Chondrocyte (in vitro differentiated cells): ENCODE data around the gene SCAF1. TPM values are rescaled to one million over a fixed set of nuclear protein-coding genes. Genes with fewer than 3 reads are reported as not detected.

Experiments
- DNase-seq: peaks from one replicate; pipeline ENCODE4 v3.0.0; 2021; ENCODE audit warnings: mixed read lengths, low spot score
- H3K27ac Mint-ChIP-seq: one replicate; pipeline ENCODE4 v1.8.0; 2021; ENCODE audit warnings: mild to moderate bottlenecking, moderate library complexity, mixed read lengths; ENCODE audit not compliant: unreplicated experiment
- H3K27me3 Mint-ChIP-seq: 2 replicates; pipeline ENCODE4 v1.8.0; 2021; ENCODE audit warnings: low read depth, mixed read lengths
- H3K36me3 Mint-ChIP-seq: 2 replicates; pipeline ENCODE4 v1.8.0; 2021; ENCODE audit warnings: low read depth, mixed read lengths
- H3K4me1 Mint-ChIP-seq: 2 replicates; pipeline ENCODE4 v1.8.0; 2021; ENCODE audit warnings: low read depth, mild to moderate bottlenecking, mixed read lengths
- H3K4me3 Mint-ChIP-seq: one replicate; pipeline ENCODE4 v1.8.0; 2021; ENCODE audit warnings: mild to moderate bottlenecking, moderate library complexity, mixed read lengths; ENCODE audit not compliant: unreplicated experiment
- H3K9me3 Mint-ChIP-seq: 2 replicates; pipeline ENCODE4 v1.8.0; 2021; ENCODE audit warnings: low read depth, mixed read lengths
- total RNA-seq: library from RNA; stranded (reverse); gene quantifications from 3 replicates; pipeline ENCODE4 v1.2.1, GENCODE V29; 2021
- TF ChIP-seq, protein P1 (sequence below): fragments of 200-600 bp; sonication (generic); IDR thresholded peaks from 2 replicates; pipeline ENCODE4 v1.5.0; 2021; ENCODE audit warnings: antibody characterized with exemption, mild to moderate bottlenecking, moderate library complexity

The SCAF1 gene
- total RNA-seq, 1 donor from 2014 or later = 76.3 TPM

DNA sequence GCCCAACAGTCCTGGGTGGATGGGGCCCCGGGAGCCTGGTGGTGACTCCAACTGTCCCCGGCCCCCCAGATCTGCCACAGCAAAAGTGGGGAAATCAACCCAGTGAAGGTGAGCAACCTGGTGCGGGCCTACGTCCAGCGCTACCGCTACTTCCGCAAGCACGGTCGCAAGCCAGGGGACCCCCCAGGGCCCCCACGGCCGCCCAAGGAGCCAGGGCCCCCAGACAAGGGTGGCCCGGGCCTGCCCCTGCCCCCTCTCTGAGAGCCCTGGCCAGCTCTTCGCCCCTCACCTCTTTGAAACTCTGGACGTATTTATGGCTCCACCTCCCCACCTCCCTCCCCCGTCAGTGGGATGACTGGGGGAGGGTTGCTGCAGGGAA, 16.1 kb downstream of the SCAF1 start:
- Mint-ChIP-seq H3K9me3 (no peaks in the 10 kb centered on the region), H3K36me3 (peaks cover 16% of the 10 kb centered on the region), H3K4me1 (no peaks in the 10 kb centered on the region), H3K4me3 (no peak overlapping the region), H3K27me3 (no peaks in the 10 kb centered on the region), H3K27ac (no peak overlapping the region)
- TF ChIP-seq, protein P1, sequence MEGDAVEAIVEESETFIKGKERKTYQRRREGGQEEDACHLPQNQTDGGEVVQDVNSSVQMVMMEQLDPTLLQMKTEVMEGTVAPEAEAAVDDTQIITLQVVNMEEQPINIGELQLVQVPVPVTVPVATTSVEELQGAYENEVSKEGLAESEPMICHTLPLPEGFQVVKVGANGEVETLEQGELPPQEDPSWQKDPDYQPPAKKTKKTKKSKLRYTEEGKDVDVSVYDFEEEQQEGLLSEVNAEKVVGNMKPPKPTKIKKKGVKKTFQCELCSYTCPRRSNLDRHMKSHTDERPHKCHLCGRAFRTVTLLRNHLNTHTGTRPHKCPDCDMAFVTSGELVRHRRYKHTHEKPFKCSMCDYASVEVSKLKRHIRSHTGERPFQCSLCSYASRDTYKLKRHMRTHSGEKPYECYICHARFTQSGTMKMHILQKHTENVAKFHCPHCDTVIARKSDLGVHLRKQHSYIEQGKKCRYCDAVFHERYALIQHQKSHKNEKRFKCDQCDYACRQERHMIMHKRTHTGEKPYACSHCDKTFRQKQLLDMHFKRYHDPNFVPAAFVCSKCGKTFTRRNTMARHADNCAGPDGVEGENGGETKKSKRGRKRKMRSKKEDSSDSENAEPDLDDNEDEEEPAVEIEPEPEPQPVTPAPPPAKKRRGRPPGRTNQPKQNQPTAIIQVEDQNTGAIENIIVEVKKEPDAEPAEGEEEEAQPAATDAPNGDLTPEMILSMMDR = no peak
- DNase-seq = no peak

DNA sequence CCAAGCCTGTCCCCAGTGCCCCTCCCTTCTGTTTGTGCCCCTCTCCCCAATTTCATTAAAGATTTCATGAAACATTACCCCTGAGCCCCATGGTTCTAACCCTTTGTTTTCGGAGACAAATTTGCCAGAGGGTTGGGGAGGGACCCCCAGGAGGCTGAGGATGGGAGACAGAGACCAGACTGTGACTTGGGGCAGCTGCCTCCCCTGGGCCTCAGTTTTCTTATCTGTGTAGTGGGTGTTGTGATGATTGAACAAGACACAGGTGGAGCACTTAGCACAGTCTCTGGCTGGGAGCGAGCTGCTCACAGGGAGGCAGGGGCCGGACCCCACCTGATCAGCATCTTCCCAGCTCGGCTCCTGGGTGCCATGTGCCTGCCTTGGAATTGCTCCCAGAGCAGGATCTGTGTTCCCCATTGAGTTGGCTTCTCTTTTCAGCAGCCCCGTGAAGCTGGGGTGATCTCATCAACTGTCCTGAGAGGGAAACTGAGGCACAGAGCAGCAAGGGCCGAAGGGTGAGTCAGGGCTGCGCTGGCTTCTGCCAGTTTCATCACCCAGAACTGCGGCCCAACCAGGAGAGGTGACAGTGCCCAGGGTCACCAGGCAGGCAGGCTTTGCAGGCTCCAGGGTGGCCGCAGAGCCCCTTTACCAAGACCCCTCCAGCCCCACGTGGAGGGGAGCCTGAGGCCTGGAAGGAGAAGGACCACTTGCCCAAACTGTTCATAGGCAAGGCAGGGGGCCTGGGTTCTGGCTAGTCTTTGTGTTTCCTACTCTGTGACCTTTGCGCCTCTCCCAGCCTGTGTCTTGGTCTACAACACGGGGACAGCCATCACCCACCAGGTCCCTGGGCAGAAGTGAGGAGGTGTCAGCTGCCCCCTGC, 16.8 kb downstream of the SCAF1 start:
- no peak for DNase-seq
- TF ChIP-seq, protein P1 = no peak
- peaks cover 15% of the 10 kb centered on the region for H3K36me3 Mint-ChIP-seq
- no peaks in the 10 kb centered on the region for H3K27me3 Mint-ChIP-seq
- no peak overlapping the region for H3K4me3 Mint-ChIP-seq
- H3K4me1 Mint-ChIP-seq = peaks cover 2% of the 10 kb centered on the region
- no peaks in the 10 kb centered on the region for H3K9me3 Mint-ChIP-seq
- H3K27ac Mint-ChIP-seq = peak overlapping the region; percentile 32

DNA sequence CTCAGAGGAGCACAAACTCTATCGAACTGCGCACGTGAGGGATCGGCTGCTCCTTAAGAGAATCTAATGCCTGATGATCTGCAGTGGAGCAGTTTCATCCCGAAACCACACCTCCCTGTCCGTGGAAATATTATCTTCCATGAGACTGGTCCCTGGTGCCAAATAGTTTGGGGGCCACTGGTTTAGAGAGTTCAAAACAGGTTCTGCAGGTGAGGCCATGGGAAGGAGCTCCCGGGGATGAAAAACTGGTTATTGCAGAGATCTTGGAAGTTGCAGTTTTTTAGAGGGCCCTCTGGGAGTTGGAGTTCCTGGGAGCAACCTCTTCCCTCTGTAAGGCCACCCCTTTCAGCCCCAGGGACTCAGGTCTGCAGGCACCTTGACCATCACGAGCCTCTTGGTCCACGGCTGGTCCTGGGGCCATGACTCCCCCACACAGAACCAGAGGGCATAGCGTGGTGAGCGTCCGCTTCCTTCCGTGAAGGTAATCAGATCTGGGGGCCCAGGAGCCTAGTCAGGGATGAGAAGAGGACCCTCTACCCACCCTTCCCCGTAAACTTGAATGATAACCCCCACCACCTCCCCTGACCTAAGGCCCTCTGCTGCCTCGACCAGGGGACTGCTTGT, 18.4 kb downstream of the SCAF1 start:
- Mint-ChIP-seq H3K4me1 (peaks cover 15% of the 10 kb centered on the region), H3K27ac (no peak overlapping the region), H3K27me3 (no peaks in the 10 kb centered on the region), H3K9me3 (no peaks in the 10 kb centered on the region), H3K4me3 (no peak overlapping the region), H3K36me3 (peaks cover 6% of the 10 kb centered on the region)
- TF ChIP-seq, protein P1 = no peak
- DNase-seq = no peak

DNA sequence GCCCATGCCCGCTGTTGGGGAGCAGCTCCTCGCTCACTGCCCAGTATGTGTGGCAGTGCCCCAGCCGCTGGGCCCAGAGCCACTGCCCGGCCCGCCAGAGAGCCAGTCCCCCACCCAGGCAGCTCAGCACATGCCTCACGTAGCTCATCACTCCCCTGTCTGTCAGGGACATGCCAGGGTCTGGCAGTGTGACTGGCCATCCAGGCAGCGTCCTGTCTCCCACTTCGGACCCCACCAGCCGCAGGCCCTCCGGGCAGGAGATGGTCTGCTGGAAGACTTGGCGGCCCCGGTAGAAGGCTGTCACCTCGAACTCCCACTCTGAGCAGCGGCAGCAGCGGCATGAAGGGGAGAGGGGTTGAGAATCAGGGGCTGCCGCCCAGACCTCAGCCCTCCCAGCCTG, 20.0 kb downstream of the SCAF1 start:
- TF ChIP-seq, protein P1 = no peak
- H3K27ac Mint-ChIP-seq = no peak overlapping the region
- peaks cover 28% of the 10 kb centered on the region for H3K4me1 Mint-ChIP-seq
- no peak for DNase-seq
- H3K9me3 Mint-ChIP-seq = no peaks in the 10 kb centered on the region
- no peak overlapping the region for H3K4me3 Mint-ChIP-seq
- H3K27me3 Mint-ChIP-seq = no peaks in the 10 kb centered on the region
- peaks cover 5% of the 10 kb centered on the region for H3K36me3 Mint-ChIP-seq

- peaks cover 32% of the 10 kb centered on the region for H3K4me1 Mint-ChIP-seq
- H3K27ac Mint-ChIP-seq = peak overlapping the region; percentile 17
- TF ChIP-seq, protein P1 = no peak
- H3K36me3 Mint-ChIP-seq = peaks cover 2% of the 10 kb centered on the region
- no peaks in the 10 kb centered on the region for H3K27me3 Mint-ChIP-seq
- H3K9me3 Mint-ChIP-seq = no peaks in the 10 kb centered on the region
- no peak for DNase-seq
- H3K4me3 Mint-ChIP-seq = peak overlapping the region; percentile 33
Measured at GRCh38 chr19:49663224-49663623, 21.2 kb downstream of the SCAF1 start.
